AG09309 (cell line): ENCODE results near the gene SLC4A1.

ENCODE experiments used
- DNase-seq: peaks from one replicate; pipeline ENCODE4 v3.0.0-alpha.2; 2010; ENCODE audit warnings: low read depth
- H3K4me3 ChIP-seq: 2 replicates; pipeline ENCODE4 v1.5.1; 2011; ENCODE audit warnings: mild to moderate bottlenecking, low read depth, low read length, moderate library complexity; ENCODE audit not compliant: control insufficient read depth
- CTCF ChIP-seq: IDR thresholded peaks from 2 replicates; pipeline ENCODE4 v1.5.1; 2011; ENCODE audit warnings: mild to moderate bottlenecking, low read depth, low read length, inconsistent platforms; ENCODE audit not compliant: insufficient read depth, control insufficient read depth; ENCODE audit errors: missing control alignments

Gene SLC4A1

GRCh38 chr17:44258811-44259351 is 9.1 kb downstream of the SLC4A1 start:
- no peak for TF ChIP-seq CTCF
- no peak for DNase-seq

GRCh38 chr17:44257815-44258760 is 9.8 kb downstream of the SLC4A1 start:
- DNase-seq: no peak
- no peak overlapping the region for H3K4me3 ChIP-seq
- TF ChIP-seq CTCF: no peak

More at GRCh38 chr17:44258811-44259351, 9.1 kb downstream of the SLC4A1 start:
- no peak overlapping the region for H3K4me3 ChIP-seq

- TF ChIP-seq CTCF: no peak
- DNase-seq: no peak
- H3K4me3 ChIP-seq: no peak overlapping the region
These were observed 11.3 kb downstream of the SLC4A1 start for GRCh38 chr17:44256671-44257070.

- no peak for DNase-seq
- TF ChIP-seq CTCF: no peak
- no peak overlapping the region for H3K4me3 ChIP-seq
These were observed 12.0 kb downstream of the SLC4A1 start for GRCh38 chr17:44255915-44256314.

GRCh38 chr17:44254361-44255095 is 13.4 kb downstream of the SLC4A1 start:
- no peak overlapping the region for H3K4me3 ChIP-seq
- no peak for DNase-seq
- no peak for TF ChIP-seq CTCF

- no peak for DNase-seq
- H3K4me3 ChIP-seq: no peak overlapping the region
- TF ChIP-seq CTCF: no peak
These were observed 14.9 kb downstream of the SLC4A1 start for GRCh38 chr17:44253006-44253405.
